ENCODE measurements around the gene GLS2.

DNA sequence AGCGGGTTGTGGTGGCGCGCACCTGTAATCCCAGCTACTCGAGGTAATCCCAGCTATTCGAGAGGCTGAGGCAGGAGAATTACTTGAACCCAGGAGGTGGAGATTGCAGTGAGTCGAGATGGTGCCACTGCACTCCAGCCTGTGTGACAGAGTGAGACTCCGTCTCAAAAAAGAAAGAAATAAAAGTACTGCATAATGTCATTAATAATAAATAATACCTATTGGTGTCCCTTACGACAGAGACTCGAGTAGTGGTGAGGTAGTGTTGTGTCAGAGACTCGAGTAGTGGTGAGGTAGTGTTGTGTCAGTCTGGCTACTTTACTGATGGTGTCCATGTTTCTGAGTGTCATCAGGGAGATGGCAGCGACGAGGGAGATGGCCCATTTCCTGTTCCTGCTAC is 1.3 kb downstream of the GLS2 start:
- no peak for TF ChIP-seq POLR2AphosphoS5 (IDR thresholded peaks at IDR 0.05; ENCODE audit: low read depth, low read length)
- TF ChIP-seq POLR2A (IDR thresholded peaks at IDR 0.05; ENCODE audit: low read depth, low read length), result no peak
- no peak for TF ChIP-seq TAF1 (IDR thresholded peaks at IDR 0.05; ENCODE audit: low read depth, low read length)
- TF ChIP-seq PAX5 (IDR thresholded peaks at IDR 0.05; ENCODE audit: insufficient read depth, low read length, severe bottlenecking), result no peak
- no peak for TF ChIP-seq SPI1 (IDR thresholded peaks at IDR 0.05; ENCODE audit: low read depth, low read length)
- no peak for TF ChIP-seq POU2F2 (IDR thresholded peaks at IDR 0.05; ENCODE audit: low read depth, low read length)

Measured in GM12891 (cell line).